ENCODE data around the gene SERGEF.

DNA sequence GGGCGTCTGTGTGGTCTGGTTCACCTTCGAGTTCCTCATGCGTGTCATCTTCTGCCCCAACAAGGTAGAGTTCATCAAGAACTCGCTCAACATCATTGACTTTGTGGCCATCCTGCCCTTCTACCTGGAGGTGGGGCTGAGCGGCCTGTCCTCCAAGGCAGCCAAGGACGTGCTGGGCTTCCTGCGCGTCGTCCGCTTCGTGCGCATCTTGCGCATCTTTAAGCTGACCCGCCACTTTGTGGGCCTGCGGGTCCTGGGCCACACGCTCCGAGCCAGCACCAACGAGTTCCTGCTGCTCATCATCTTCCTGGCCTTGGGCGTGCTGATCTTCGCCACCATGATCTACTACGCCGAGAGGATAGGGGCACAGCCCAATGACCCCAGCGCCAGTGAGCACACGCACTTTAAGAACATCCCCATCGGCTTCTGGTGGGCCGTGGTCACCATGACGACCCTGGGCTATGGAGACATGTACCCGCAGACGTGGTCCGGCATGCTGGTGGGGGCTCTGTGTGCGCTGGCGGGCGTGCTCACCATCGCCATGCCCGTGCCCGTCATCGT, 240.9 kb downstream of the SERGEF start:
- TF ChIP-seq, protein P1, sequence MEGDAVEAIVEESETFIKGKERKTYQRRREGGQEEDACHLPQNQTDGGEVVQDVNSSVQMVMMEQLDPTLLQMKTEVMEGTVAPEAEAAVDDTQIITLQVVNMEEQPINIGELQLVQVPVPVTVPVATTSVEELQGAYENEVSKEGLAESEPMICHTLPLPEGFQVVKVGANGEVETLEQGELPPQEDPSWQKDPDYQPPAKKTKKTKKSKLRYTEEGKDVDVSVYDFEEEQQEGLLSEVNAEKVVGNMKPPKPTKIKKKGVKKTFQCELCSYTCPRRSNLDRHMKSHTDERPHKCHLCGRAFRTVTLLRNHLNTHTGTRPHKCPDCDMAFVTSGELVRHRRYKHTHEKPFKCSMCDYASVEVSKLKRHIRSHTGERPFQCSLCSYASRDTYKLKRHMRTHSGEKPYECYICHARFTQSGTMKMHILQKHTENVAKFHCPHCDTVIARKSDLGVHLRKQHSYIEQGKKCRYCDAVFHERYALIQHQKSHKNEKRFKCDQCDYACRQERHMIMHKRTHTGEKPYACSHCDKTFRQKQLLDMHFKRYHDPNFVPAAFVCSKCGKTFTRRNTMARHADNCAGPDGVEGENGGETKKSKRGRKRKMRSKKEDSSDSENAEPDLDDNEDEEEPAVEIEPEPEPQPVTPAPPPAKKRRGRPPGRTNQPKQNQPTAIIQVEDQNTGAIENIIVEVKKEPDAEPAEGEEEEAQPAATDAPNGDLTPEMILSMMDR (IDR thresholded peaks at IDR 0.05; ENCODE audit: insufficient read depth, low read length, poor library complexity, severe bottlenecking), result no peak
- no peak for TF ChIP-seq EZH2phosphoT487 (conservative IDR thresholded peaks at IDR 0.05; ENCODE audit: low read length)
